Esophagus muscularis mucosa (tissue), 4 donors: ENCODE results near the gene CNTLN. TPM values are rescaled to one million over a fixed set of nuclear protein-coding genes. Genes with fewer than 3 reads are reported as not detected.

Experiments
- DNase-seq: peaks from one replicate; pipeline ENCODE4 v3.0.0-alpha.2; 2017; ENCODE audit errors: extremely low spot score
- H3K27ac ChIP-seq, 4 donors: fragments of 200-600 bp; sonication (generic); replicated peaks in 1 of 4; 1 replicate in 3 of 4; 2 replicates in 1 of 4; pipeline ENCODE4 v1.5.1; 2016 to 2019; ENCODE audit warnings: mild to moderate bottlenecking in 1 of 4
- H3K27me3 ChIP-seq, 4 donors: fragments of 200-600 bp; sonication (generic); one replicate each; pipeline versions ENCODE4 v1.5.1 to v1.6.0; 2016 to 2019
- H3K36me3 ChIP-seq, 4 donors: fragments of 200-600 bp; sonication (generic); one replicate each; pipeline ENCODE4 v1.5.1; 2016 to 2019
- H3K4me1 ChIP-seq, 4 donors: fragments of 200-600 bp; sonication (generic); one replicate each; pipeline ENCODE4 v1.5.1; 2016 to 2019
- H3K4me3 ChIP-seq, 4 donors: fragments of 200-600 bp; sonication (generic); 1 replicate in 2 of 4; 2 replicates in 2 of 4; pipeline ENCODE4 v1.5.1; 2016 to 2019; ENCODE audit warnings: mild to moderate bottlenecking in 4 of 4, moderate library complexity in 1 of 4
- H3K9me3 ChIP-seq, 4 donors: fragments of 200-600 bp; sonication (generic); 1 replicate in 3 of 4; 2 replicates in 1 of 4; pipeline ENCODE4 v1.5.1; 2016 to 2019
- EP300 ChIP-seq: sonication (generic); formaldehyde crosslinking; IDR thresholded peaks from one replicate; pipeline ENCODE4 v1.6.1; 2017; ENCODE audit warnings: antibody characterized with exemption
- POLR2A ChIP-seq: fragments of 450-650 bp; IDR thresholded peaks from one replicate; pipeline ENCODE4 v1.6.1; 2017; ENCODE audit warnings: antibody characterized with exemption, moderate library complexity, mild to moderate bottlenecking, low read depth
- POLR2AphosphoS5 ChIP-seq, 2 donors: sonication (generic); formaldehyde crosslinking; IDR thresholded peaks; one replicate each; pipeline ENCODE4 v1.6.1; 2017; ENCODE audit warnings: antibody characterized with exemption in 2 of 2
- WGBS: methylation state at CpG from one replicate; pipeline ENCODE4 v1.1.5; 2018; 5-methylcytosine and 5-hydroxymethylcytosine counted together
- intact Hi-C: fragments of 100-400 bp; cut with DNase I; formaldehyde crosslinking; loops from one replicate; pipeline ENCODE4 v1.15.1; 2023
- total RNA-seq, 4 donors: library from RNA; depleted of rRNA; stranded (reverse); fragments of >200 nt; gene quantifications; one replicate each; pipeline versions ENCODE4 v1.1.0 to v1.2.1, GENCODE V29; 2016
- TF ChIP-seq, protein P1 (sequence below), 3 experiments: fragments of 200-600 bp in 2 of 3; fragments of 450-650 bp in 1 of 3; sonication (generic) in 2 of 3; IDR thresholded peaks; one replicate each; pipeline ENCODE4 v1.5.1; 2017 to 2019; ENCODE audit warnings: antibody characterized with exemption in 3 of 3, mild to moderate bottlenecking in 2 of 3, moderate library complexity in 1 of 3

Gene CNTLN
- total RNA-seq, 4 donors from 2014 or later: 9.4 to 14.1 (median 12.0) TPM

- no peak overlapping the region for H3K4me3 ChIP-seq
- WGBS: 95% methylated on average over 1 of the region's 1 CpG
Observed at GRCh38 chr9:17490110-17490509, 355.3 kb downstream of the CNTLN start.

GRCh38 chr9:17491780-17492179 is 356.9 kb downstream of the CNTLN start:
- intact Hi-C loops: no loop called here
- Histone ChIP-seq H3K36me3 (peaks cover 0 to 10% (median 5%) of the 10 kb centered on the region in 4 donors), H3K27me3 (no peaks in the 10 kb centered on the region), H3K4me1 (no peaks in the 10 kb centered on the region), H3K9me3 (no peaks in the 10 kb centered on the region), H3K4me3 (no peak overlapping the region), H3K27ac (no peak overlapping the region)
- 96% methylated on average over 1 of the region's 1 CpG for WGBS
- no peak for TF ChIP-seq POLR2A
- no peak for TF ChIP-seq EP300
- no peak for TF ChIP-seq POLR2AphosphoS5 (IDR thresholded peaks at IDR 0.05)
- TF ChIP-seq, protein P1, sequence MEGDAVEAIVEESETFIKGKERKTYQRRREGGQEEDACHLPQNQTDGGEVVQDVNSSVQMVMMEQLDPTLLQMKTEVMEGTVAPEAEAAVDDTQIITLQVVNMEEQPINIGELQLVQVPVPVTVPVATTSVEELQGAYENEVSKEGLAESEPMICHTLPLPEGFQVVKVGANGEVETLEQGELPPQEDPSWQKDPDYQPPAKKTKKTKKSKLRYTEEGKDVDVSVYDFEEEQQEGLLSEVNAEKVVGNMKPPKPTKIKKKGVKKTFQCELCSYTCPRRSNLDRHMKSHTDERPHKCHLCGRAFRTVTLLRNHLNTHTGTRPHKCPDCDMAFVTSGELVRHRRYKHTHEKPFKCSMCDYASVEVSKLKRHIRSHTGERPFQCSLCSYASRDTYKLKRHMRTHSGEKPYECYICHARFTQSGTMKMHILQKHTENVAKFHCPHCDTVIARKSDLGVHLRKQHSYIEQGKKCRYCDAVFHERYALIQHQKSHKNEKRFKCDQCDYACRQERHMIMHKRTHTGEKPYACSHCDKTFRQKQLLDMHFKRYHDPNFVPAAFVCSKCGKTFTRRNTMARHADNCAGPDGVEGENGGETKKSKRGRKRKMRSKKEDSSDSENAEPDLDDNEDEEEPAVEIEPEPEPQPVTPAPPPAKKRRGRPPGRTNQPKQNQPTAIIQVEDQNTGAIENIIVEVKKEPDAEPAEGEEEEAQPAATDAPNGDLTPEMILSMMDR (IDR thresholded peaks at IDR 0.05): no peak
- no peak for DNase-seq

More at GRCh38 chr9:17490110-17490509, 355.3 kb downstream of the CNTLN start:
- Histone ChIP-seq H3K27ac (no peak overlapping the region), H3K9me3 (no peaks in the 10 kb centered on the region), H3K36me3 (peaks cover 0 to 17% (median 5%) of the 10 kb centered on the region in 4 donors), H3K27me3 (no peaks in the 10 kb centered on the region), H3K4me1 (no peaks in the 10 kb centered on the region)
- no peak for DNase-seq
- intact Hi-C loops: no loop called here
- no peak for TF ChIP-seq EP300
- TF ChIP-seq, protein P1 (IDR thresholded peaks at IDR 0.05): no peak
- TF ChIP-seq POLR2A: no peak
- TF ChIP-seq POLR2AphosphoS5 (IDR thresholded peaks at IDR 0.05): no peak

DNA sequence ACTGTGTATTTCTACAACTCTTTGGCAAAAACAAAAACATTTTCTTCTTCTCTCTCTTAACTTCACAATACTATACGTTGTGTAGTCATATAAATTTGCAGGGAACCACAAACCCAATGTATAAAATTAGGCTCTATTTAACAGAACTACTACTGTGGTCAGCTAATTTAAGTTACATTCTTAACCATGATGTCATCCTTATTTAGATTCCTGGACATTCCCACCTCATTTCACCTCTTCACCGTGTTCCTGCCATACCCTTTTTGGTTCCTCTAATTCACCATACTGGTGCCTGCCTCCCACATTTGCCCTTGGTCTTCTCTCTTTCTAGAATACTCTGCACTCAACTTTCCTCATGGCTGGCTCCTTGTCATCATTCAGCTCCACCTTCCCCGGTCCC is 368.4 kb downstream of the CNTLN start:
- H3K4me1 ChIP-seq: no peaks in the 10 kb centered on the region

GRCh38 chr9:17509151-17509550 is 374.3 kb downstream of the CNTLN start:
- Histone ChIP-seq H3K27me3 (no peaks in the 10 kb centered on the region), H3K36me3 (no peaks in the 10 kb centered on the region), H3K27ac (no peak overlapping the region), H3K4me3 (no peak overlapping the region), H3K4me1 (no peaks in the 10 kb centered on the region), H3K9me3 (peaks cover 0 to 3% (median 0%) of the 10 kb centered on the region in 4 donors)
- DNase-seq: no peak
- WGBS: 100% methylated on average over 1 of the region's 1 CpG
- no peak for TF ChIP-seq EP300
- TF ChIP-seq, protein P1 (IDR thresholded peaks at IDR 0.05): no peak
- no peak for TF ChIP-seq POLR2AphosphoS5 (IDR thresholded peaks at IDR 0.05)
- TF ChIP-seq POLR2A: no peak
- intact Hi-C loops: no loop called here

More for the DNA sequence above, 368.4 kb downstream of the CNTLN start:
- Histone ChIP-seq H3K27ac (no peak overlapping the region), H3K9me3 (peaks cover 0 to 8% (median 0%) of the 10 kb centered on the region in 4 donors), H3K4me3 (no peak overlapping the region), H3K36me3 (peaks cover 0 to 6% (median 0%) of the 10 kb centered on the region in 4 donors), H3K27me3 (no peaks in the 10 kb centered on the region)
- no peak for DNase-seq
- TF ChIP-seq, protein P1 (IDR thresholded peaks at IDR 0.05): no peak
- TF ChIP-seq EP300: no peak
- no peak for TF ChIP-seq POLR2AphosphoS5 (IDR thresholded peaks at IDR 0.05)
- no peak for TF ChIP-seq POLR2A
- intact Hi-C loops: no loop called here
- WGBS: 93% methylated on average over 3 of the region's 3 CpGs

DNA sequence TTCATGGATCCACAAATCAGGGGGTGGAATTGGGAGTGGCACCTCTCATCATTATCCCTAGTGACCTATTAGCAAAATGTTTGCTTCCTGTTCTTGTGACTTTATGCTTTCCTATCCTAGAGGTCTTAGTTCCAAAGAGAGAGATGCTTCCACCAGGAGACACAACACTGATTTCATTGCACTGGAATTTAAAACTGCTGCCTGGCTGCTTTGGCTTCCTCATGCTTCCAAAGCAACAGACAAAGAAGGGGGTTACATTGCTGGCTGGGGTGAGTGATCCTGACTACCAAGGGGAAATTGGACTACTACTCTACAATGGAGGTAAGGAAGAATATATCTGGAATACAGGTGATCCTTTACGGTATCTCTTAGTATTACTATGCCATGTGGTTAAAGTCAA is 374.9 kb downstream of the CNTLN start:
- peaks cover 0 to 3% (median 0%) of the 10 kb centered on the region in 4 donors for H3K9me3 ChIP-seq
- no peaks in the 10 kb centered on the region for H3K27me3 ChIP-seq
- H3K27ac ChIP-seq: no peak overlapping the region
- no peaks in the 10 kb centered on the region for H3K4me1 ChIP-seq
- H3K4me3 ChIP-seq: no peak overlapping the region
- H3K36me3 ChIP-seq: no peaks in the 10 kb centered on the region
- 100% methylated on average over 1 of the region's 1 CpG for WGBS
- DNase-seq: no peak
- intact Hi-C loops: no loop called here
- TF ChIP-seq EP300: no peak
- TF ChIP-seq POLR2AphosphoS5 (IDR thresholded peaks at IDR 0.05): no peak
- no peak for TF ChIP-seq POLR2A
- TF ChIP-seq, protein P1 (IDR thresholded peaks at IDR 0.05): no peak
